ENCODE measurements around the gene LGALS14.
"Not testable (repeated sequence)": the region's sequence is repeated elsewhere in the genome, so short reads cannot be mapped to it uniquely, and the experiment has no call there.

Gene LGALS14, protein sequence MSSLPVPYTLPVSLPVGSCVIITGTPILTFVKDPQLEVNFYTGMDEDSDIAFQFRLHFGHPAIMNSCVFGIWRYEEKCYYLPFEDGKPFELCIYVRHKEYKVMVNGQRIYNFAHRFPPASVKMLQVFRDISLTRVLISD

GRCh38 chr19:39704181-39705044 is at the start of gene LGALS14:
TSS of gene LGALS14 (plus strand) at chr19:39704481. CDS start at chr19:39704529, 48 bp downstream.
- Histone ChIP-seq H3K27me3 (replicated peaks) (no peaks in the 10 kb centered on the region), H3K36me3 (replicated peaks) (no peaks in the 10 kb centered on the region), H3K27ac (no peak within 1 kb of the TSS), H3K4me3 (ENCODE audit: low read depth, low read length) (no peak within 1 kb of the TSS)
- TF ChIP-seq CTCF (IDR thresholded peaks at IDR 0.05; ENCODE audit: low read depth, low read length, missing control alignments) = no peak
- in situ Hi-C loops (cut with HindIII; ENCODE audit: low pct_ligation_motif_present, low sequenced_read_pairs) = no loop called here
- no peak for DNase-seq

DNA sequence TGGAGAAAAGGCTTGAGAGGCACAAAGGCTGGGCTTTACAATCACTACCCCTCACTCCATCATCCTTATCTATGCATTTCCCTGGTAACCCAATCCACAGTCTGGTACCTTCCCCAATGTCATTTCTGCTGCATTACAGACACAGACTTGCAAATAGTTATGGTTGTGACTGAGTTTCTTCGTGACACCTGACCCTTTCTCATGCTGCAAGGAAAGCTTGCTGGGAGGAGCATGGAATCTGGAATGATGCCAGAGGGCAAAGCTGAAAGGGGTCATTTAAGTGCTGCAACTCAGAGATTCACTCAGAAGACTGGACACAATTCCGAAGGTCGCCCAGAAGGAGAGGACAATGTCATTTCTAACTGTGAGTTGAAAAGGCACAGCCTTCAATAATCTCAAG is 48.7 kb upstream of the LGALS14 start, which contains the start of gene LGALS16:
TSS of gene LGALS16 (plus strand) at position 301 of the 400 bp plus-strand sequence. CDS start at position 350, 49 bp downstream.
- H3K4me3 ChIP-seq (ENCODE audit: low read depth, low read length) = no peak within 1 kb of the TSS
- DNase-seq = no peak
- H3K36me3 ChIP-seq (replicated peaks) = no peaks in the 10 kb centered on the region
- TF ChIP-seq CTCF (IDR thresholded peaks at IDR 0.05; ENCODE audit: low read depth, low read length, missing control alignments) = no peak
- no peak within 1 kb of the TSS for H3K27ac ChIP-seq
- in situ Hi-C loops (cut with HindIII; ENCODE audit: low pct_ligation_motif_present, low sequenced_read_pairs) = no loop called here
- no peaks in the 10 kb centered on the region for H3K27me3 ChIP-seq (replicated peaks)

GRCh38 chr19:39659791-39660190 is 44.5 kb upstream of the LGALS14 start:
- in situ Hi-C loops (cut with HindIII; ENCODE audit: low pct_ligation_motif_present, low sequenced_read_pairs) = no loop called here
- no peak for DNase-seq
- TF ChIP-seq CTCF (IDR thresholded peaks at IDR 0.05; ENCODE audit: low read depth, low read length, missing control alignments) = no peak
- Histone ChIP-seq H3K27me3 (replicated peaks) (no peaks in the 10 kb centered on the region), H3K4me3 (ENCODE audit: low read depth, low read length) (no peak overlapping the region), H3K36me3 (replicated peaks) (no peaks in the 10 kb centered on the region), H3K27ac (no peak overlapping the region)

DNA sequence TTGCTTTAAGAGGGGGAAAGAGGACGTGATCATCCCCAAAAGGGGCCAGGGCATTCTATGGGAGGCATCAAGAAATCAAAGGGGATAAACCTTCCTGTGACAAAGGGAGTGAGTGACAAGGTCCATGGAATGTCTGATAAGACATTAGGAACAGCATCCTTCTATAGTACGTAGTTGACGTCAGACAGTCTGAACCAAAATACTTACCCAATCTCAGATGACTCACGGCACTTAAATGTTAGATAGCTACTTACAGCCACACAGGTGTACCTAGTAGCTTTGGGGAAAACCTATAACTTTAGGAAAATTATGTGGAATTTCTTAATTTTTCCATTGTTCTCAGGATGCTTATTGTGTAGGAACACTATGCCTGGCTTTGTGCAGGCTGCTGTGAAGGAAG is 43.6 kb upstream of the LGALS14 start:
- no peak overlapping the region for H3K27ac ChIP-seq
- no peak for TF ChIP-seq CTCF (IDR thresholded peaks at IDR 0.05; ENCODE audit: low read depth, low read length, missing control alignments)
- in situ Hi-C loops (cut with HindIII; ENCODE audit: low pct_ligation_motif_present, low sequenced_read_pairs) = no loop called here
- H3K27me3 ChIP-seq (replicated peaks) = no peaks in the 10 kb centered on the region
- no peak overlapping the region for H3K4me3 ChIP-seq (ENCODE audit: low read depth, low read length)
- DNase-seq = no peak
- no peaks in the 10 kb centered on the region for H3K36me3 ChIP-seq (replicated peaks)

DNA sequence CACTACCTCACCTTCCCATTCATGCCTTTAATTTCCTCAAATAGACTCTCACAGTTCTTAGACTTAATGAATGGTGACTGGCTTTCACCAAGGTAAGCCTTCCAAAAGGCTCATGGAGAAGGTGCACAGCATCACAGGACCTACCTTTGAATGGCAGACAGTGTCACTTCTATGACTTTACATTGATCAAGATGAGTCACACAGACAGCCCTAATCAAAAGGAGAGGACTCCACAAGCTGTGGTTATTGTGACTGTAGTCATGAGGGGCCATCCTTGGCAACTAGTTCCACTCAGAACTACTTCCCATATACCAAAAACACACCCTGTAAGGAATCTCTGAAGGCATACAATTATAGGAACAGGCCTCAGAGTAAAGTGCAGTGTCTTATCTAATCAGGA is 42.7 kb upstream of the LGALS14 start:
- Histone ChIP-seq H3K27me3 (replicated peaks) (no peaks in the 10 kb centered on the region), H3K27ac (no peak overlapping the region), H3K36me3 (replicated peaks) (no peaks in the 10 kb centered on the region), H3K4me3 (ENCODE audit: low read depth, low read length) (no peak overlapping the region)
- no peak for TF ChIP-seq CTCF (IDR thresholded peaks at IDR 0.05; ENCODE audit: low read depth, low read length, missing control alignments)
- in situ Hi-C loops (cut with HindIII; ENCODE audit: low pct_ligation_motif_present, low sequenced_read_pairs) = no loop called here
- no peak for DNase-seq

DNA sequence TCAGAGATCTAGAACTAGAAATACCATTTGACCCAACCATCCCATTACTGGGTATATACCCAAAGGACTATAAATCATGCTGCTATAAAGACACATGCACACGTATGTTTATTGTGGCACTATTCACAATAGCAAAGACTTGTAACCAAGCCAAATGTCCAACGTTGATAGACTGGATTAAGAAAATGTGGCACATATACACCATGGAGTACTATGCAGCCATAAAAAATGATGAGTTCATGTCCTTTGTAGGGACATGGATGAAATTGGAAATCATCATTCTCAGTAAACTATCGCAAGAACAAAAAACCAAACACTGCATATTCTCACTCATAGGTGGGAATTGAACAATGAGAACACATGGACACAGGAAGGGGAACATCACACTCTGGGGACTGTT is 34.4 kb upstream of the LGALS14 start:
- H3K36me3 ChIP-seq (replicated peaks); H3K27me3 ChIP-seq (replicated peaks); DNase-seq; in situ Hi-C loops (cut with HindIII; ENCODE audit: low pct_ligation_motif_present, low sequenced_read_pairs); H3K4me3 ChIP-seq (ENCODE audit: low read depth, low read length); H3K27ac ChIP-seq: not testable (repeated sequence)

Measured in brain microvascular endothelial cell (primary cell).